ENCODE data around the gene DAAM1. TPM values are rescaled to one million over a fixed set of nuclear protein-coding genes. Genes with fewer than 3 reads are reported as not detected.

DAAM1 gene
- polyA plus RNA-seq, 1 of the 3 experiments (the other 2 are of a cell fraction): 5.1 TPM

- H4K20me1 ChIP-seq (ENCODE audit: insufficient read depth): no peaks in the 10 kb centered on the region; the same call in 1 of the 2 replicates
- no peak overlapping the region for H3K9ac ChIP-seq
- H3K9me3 ChIP-seq: no peaks in the 10 kb centered on the region
- WGBS (ENCODE audit: low lambda C conversion rate): 87% methylated on average over 7 of the region's 7 CpGs
- no peaks in the 10 kb centered on the region for H3K9me2 ChIP-seq
- H3K27ac ChIP-seq (ENCODE audit: low read depth in 2 of 2, low read length in 1 of 2): no peak overlapping the region
- no peak overlapping the region for H2AFZ ChIP-seq (ENCODE audit: low read depth)
- H3K4me2 ChIP-seq: no peak overlapping the region
- H3K36me3 ChIP-seq (replicated peaks in 1 of 2; ENCODE audit: control insufficient read depth in 1 of 2, insufficient read depth in 2 of 2, low read length in 1 of 2): no peaks in the 10 kb centered on the region
- DNase-seq: no peak
- peaks cover 3 to 9% of the 10 kb centered on the region in 2 experiments; a peak in 2 of 4 replicates for H3K4me1 ChIP-seq (ENCODE audit: control insufficient read depth in 1 of 2, insufficient read depth in 2 of 2, low read depth in 1 of 2, low read length in 1 of 2)
- ChIA-PET POLR2A (interaction anchor here (0.6 kb wide), 1 partner anchor 27 kb away, joined by 3 read pairs; no protein-coding TSS in a partner anchor), CTCF (no interaction called here)
- peaks cover 31% of the 10 kb centered on the region; the same call in 1 of the 2 replicates for H3K79me2 ChIP-seq (ENCODE audit: insufficient read depth)
- TF ChIP-seq CHD2 (IDR thresholded peaks at IDR 0.05; ENCODE audit: low read length, partially characterized antibody) (no peak), RCOR1 (IDR thresholded peaks at IDR 0.05; ENCODE audit: low read length) (no peak), MEF2A (IDR thresholded peaks at IDR 0.05; ENCODE audit: borderline replicate concordance, low read depth) (no peak), TAF1 (IDR thresholded peaks at IDR 0.05; ENCODE audit: borderline replicate concordance, low read depth, low read length) (no peak), TCF12 (IDR thresholded peaks at IDR 0.05) (no peak), MAX (IDR thresholded peaks at IDR 0.05; ENCODE audit: low read depth) (peak; percentile 58)
- H3K27me3 ChIP-seq (ENCODE audit: insufficient read depth): no peaks in the 10 kb centered on the region
- H3F3A ChIP-seq (replicated peaks; ENCODE audit: insufficient read depth): peaks cover 2% of the 10 kb centered on the region
- no peak overlapping the region for H3K4me3 ChIP-seq (ENCODE audit: low read depth in 2 of 2, low read length in 1 of 2)
Measured at GRCh38 chr14:59215322-59215721, 26.9 kb downstream of the DAAM1 start.

DNA sequence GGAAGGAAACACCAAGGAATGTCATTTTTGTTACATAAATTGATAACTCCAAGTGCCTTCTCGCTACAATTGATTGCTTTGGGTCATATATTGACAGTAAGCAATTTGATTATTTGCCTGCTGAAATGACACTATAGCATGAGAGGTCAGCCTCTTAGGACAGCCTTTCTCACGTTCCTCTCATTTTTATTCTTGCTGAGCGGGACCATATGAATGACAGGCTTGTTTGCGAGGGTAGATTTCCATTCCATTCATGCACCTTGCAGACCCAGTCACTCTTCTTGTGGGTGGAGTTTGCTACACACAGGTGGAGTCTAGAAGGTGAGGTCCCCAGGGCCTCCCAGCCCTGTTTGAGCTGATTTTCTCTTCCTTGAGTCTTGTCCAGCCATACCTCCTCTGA is 27.3 kb downstream of the DAAM1 start:
- ChIA-PET CTCF (no interaction called here), POLR2A (interaction anchor here (0.6 kb wide), 1 partner anchor 28 kb away, joined by 3 read pairs; no protein-coding TSS in a partner anchor)
- Histone ChIP-seq H3K4me3 (ENCODE audit: low read depth in 2 of 2, low read length in 1 of 2) (no peak overlapping the region), H3K79me2 (ENCODE audit: insufficient read depth) (peaks cover 36% of the 10 kb centered on the region; the same call in 1 of the 2 replicates), H3K27ac (ENCODE audit: low read depth in 2 of 2, low read length in 1 of 2) (no peak overlapping the region), H3K27me3 (ENCODE audit: insufficient read depth) (no peaks in the 10 kb centered on the region), H3K36me3 (replicated peaks in 1 of 2; ENCODE audit: control insufficient read depth in 1 of 2, insufficient read depth in 2 of 2, low read length in 1 of 2) (no peaks in the 10 kb centered on the region), H3F3A (replicated peaks; ENCODE audit: insufficient read depth) (peaks cover 2% of the 10 kb centered on the region), H3K4me1 (ENCODE audit: control insufficient read depth in 1 of 2, insufficient read depth in 2 of 2, low read depth in 1 of 2, low read length in 1 of 2) (peaks cover 3 to 9% of the 10 kb centered on the region in 2 experiments; a peak in 2 of 4 replicates), H3K9me3 (no peaks in the 10 kb centered on the region), H3K9me2 (no peaks in the 10 kb centered on the region), H3K9ac (no peak overlapping the region), H2AFZ (ENCODE audit: low read depth) (no peak overlapping the region), H3K4me2 (no peak overlapping the region), H4K20me1 (ENCODE audit: insufficient read depth) (no peaks in the 10 kb centered on the region; the same call in 1 of the 2 replicates)
- no peak for TF ChIP-seq TCF12 (IDR thresholded peaks at IDR 0.05)
- no peak for TF ChIP-seq TAF1 (IDR thresholded peaks at IDR 0.05; ENCODE audit: borderline replicate concordance, low read depth, low read length)
- no peak for TF ChIP-seq NFIC (IDR thresholded peaks at IDR 0.05; ENCODE audit: borderline replicate concordance)
- TF ChIP-seq EZH2phosphoT487 (IDR thresholded peaks at IDR 0.05; ENCODE audit: borderline replicate concordance, low read depth): no peak
- TF ChIP-seq MAX (IDR thresholded peaks at IDR 0.05; ENCODE audit: low read depth): no peak
- no peak for TF ChIP-seq GATA2 (CRISPR knock-in tag; IDR thresholded peaks at IDR 0.05)
- TF ChIP-seq, protein P1, sequence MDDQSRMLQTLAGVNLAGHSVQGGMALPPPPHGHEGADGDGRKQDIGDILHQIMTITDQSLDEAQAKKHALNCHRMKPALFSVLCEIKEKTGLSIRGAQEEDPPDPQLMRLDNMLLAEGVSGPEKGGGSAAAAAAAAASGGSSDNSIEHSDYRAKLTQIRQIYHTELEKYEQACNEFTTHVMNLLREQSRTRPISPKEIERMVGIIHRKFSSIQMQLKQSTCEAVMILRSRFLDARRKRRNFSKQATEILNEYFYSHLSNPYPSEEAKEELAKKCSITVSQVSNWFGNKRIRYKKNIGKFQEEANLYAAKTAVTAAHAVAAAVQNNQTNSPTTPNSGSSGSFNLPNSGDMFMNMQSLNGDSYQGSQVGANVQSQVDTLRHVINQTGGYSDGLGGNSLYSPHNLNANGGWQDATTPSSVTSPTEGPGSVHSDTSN (IDR thresholded peaks at IDR 0.05): no peak
- no peak for TF ChIP-seq RAD21 (IDR thresholded peaks at IDR 0.05; ENCODE audit: low read length)
- no peak for TF ChIP-seq USF2 (IDR thresholded peaks at IDR 0.05; ENCODE audit: borderline replicate concordance, low read depth, low read length)
- TF ChIP-seq EP300 (IDR thresholded peaks at IDR 0.05; ENCODE audit: borderline replicate concordance in 1 of 2, low read depth in 1 of 2, low read length in 1 of 2): no peak
- TF ChIP-seq YY1 (IDR thresholded peaks at IDR 0.05; ENCODE audit: low read depth): no peak
- TF ChIP-seq, protein P2, sequence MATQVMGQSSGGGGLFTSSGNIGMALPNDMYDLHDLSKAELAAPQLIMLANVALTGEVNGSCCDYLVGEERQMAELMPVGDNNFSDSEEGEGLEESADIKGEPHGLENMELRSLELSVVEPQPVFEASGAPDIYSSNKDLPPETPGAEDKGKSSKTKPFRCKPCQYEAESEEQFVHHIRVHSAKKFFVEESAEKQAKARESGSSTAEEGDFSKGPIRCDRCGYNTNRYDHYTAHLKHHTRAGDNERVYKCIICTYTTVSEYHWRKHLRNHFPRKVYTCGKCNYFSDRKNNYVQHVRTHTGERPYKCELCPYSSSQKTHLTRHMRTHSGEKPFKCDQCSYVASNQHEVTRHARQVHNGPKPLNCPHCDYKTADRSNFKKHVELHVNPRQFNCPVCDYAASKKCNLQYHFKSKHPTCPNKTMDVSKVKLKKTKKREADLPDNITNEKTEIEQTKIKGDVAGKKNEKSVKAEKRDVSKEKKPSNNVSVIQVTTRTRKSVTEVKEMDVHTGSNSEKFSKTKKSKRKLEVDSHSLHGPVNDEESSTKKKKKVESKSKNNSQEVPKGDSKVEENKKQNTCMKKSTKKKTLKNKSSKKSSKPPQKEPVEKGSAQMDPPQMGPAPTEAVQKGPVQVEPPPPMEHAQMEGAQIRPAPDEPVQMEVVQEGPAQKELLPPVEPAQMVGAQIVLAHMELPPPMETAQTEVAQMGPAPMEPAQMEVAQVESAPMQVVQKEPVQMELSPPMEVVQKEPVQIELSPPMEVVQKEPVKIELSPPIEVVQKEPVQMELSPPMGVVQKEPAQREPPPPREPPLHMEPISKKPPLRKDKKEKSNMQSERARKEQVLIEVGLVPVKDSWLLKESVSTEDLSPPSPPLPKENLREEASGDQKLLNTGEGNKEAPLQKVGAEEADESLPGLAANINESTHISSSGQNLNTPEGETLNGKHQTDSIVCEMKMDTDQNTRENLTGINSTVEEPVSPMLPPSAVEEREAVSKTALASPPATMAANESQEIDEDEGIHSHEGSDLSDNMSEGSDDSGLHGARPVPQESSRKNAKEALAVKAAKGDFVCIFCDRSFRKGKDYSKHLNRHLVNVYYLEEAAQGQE (IDR thresholded peaks at IDR 0.05; ENCODE audit: low read depth, low read length): no peak
- no peak for TF ChIP-seq SMC3 (IDR thresholded peaks at IDR 0.05; ENCODE audit: low read depth, low read length)
- no peak for TF ChIP-seq SIN3A (IDR thresholded peaks at IDR 0.05; ENCODE audit: borderline replicate concordance, low read depth, low read length)
- DNase-seq: no peak
- WGBS (ENCODE audit: low lambda C conversion rate): 92% methylated on average over 4 of the region's 4 CpGs
